K562 (cell line): ENCODE data around the gene SNX9. TPM values are rescaled to one million over a fixed set of nuclear protein-coding genes. Genes with fewer than 3 reads are reported as not detected.

ENCODE experiments used
- ATAC-seq: fragments of 200-7000 bp; cut with Tn5 transposase; 3 replicates; pipeline ENCODE4 v1.9.1; 2020; ENCODE audit warnings: moderate library complexity
- BruUV-seq: library from RNA; stranded (reverse); fragments of 400-500 nt; replicated peaks from 2 replicates; lab custom pipeline; 2021; lab: Mats Ljungman, UMichigan
- CTCF ChIA-PET: fragments of 300-600 bp; formaldehyde crosslinking; extraction: SDS; loops from one replicate; lab custom pipeline; 2021; ENCODE audit warnings: low intra/inter-chr PET ratio; lab: Yijun Ruan, JAX
- POLR2A ChIA-PET: fragments of 300-600, 350-650 bp; sonication (Branson Sonifier 250); formaldehyde crosslinking; extraction: SDS; loops from one replicate; lab custom pipeline; 2021; ENCODE audit warnings: antibody characterized with exemption, inconsistent platforms; lab: Yijun Ruan, JAX
- DNase-seq, 4 experiments: peaks; one replicate each; pipeline versions ENCODE4 v3.0.0 to v3.0.0-alpha.2; 2011 to 2018; ENCODE audit warnings: low spot score in 3 of 4, mixed read lengths in 3 of 4; ENCODE audit errors: extremely low read depth in 1 of 4
- FAIRE-seq: peaks from 2 replicates; lab custom pipeline; 2011; peaks lifted over from hg19 to GRCh38; lab: Jason Lieb, UNC
- H2AFZ ChIP-seq: 2 replicates; pipeline ENCODE4 v1.6.0; 2011; ENCODE audit warnings: low read depth, low read length, control low read depth, inconsistent platforms
- H3K27ac ChIP-seq: fragments of 200-600 bp; 3 replicates; pipeline ENCODE4 v1.8.0; 2011; ENCODE audit warnings: low read depth, mild to moderate bottlenecking, control low read depth, inconsistent platforms, low read length, moderate library complexity, mixed read lengths; ENCODE audit errors: extremely low read depth
- H3K27me3 ChIP-seq, 2 experiments: fragments of 300-600 bp in 1 of 2; 2 replicates in 1 of 2; 3 replicates in 1 of 2; pipeline versions ENCODE4 v1.6.0 to v1.8.0; 2011; ENCODE audit warnings: inconsistent platforms in 2 of 2, low read length in 2 of 2, mild to moderate bottlenecking in 1 of 2, mixed read lengths in 1 of 2, moderate library complexity in 1 of 2; ENCODE audit not compliant: control insufficient read depth in 2 of 2, insufficient read depth in 2 of 2
- H3K36me3 ChIP-seq: fragments of 300-600 bp; 3 replicates; pipeline ENCODE4 v1.8.0; 2011; ENCODE audit warnings: mild to moderate bottlenecking, low read length, inconsistent platforms; ENCODE audit not compliant: control insufficient read depth, insufficient read depth
- H3K4me1 ChIP-seq, 2 experiments: fragments of 200-600 bp in 1 of 2; replicated peaks in 1 of 2; 2 replicates in 1 of 2; 3 replicates in 1 of 2; pipeline versions ENCODE4 v1.5.1 to v1.8.0; 2011; ENCODE audit warnings: inconsistent platforms in 2 of 2, low read length in 2 of 2, mild to moderate bottlenecking in 1 of 2, mixed read lengths in 1 of 2, moderate library complexity in 1 of 2; ENCODE audit not compliant: control insufficient read depth in 2 of 2, insufficient read depth in 2 of 2
- H3K4me2 ChIP-seq: 2 replicates; pipeline ENCODE4 v1.6.1; 2011; ENCODE audit warnings: low read length, control low read depth, inconsistent platforms, mixed read lengths; ENCODE audit not compliant: insufficient read depth
- H3K4me3 ChIP-seq: fragments of 200-600 bp; sonication (generic), shearing (Covaris generic); 2 replicates; pipeline ENCODE4 v1.5.1; 2016; ENCODE audit warnings: control low read depth, inconsistent platforms
- H3K79me2 ChIP-seq: fragments of 200-600 bp; 3 replicates; pipeline ENCODE4 v1.8.0; 2011; ENCODE audit warnings: low read length, inconsistent platforms; ENCODE audit not compliant: control insufficient read depth, insufficient read depth
- H3K9ac ChIP-seq, 2 experiments: 2 replicates each; pipeline versions ENCODE4 v1.6.0 to v1.6.1; 2011; ENCODE audit warnings: low read depth in 2 of 2, low read length in 2 of 2, control low read depth in 1 of 2, inconsistent platforms in 1 of 2, mild to moderate bottlenecking in 1 of 2, mixed read lengths in 1 of 2; ENCODE audit not compliant: insufficient read depth in 1 of 2
- H3K9me1 ChIP-seq: one replicate; pipeline ENCODE4 v1.6.0; 2011; ENCODE audit warnings: inconsistent platforms, mild to moderate bottlenecking, low read length, moderate library complexity; ENCODE audit not compliant: control insufficient read depth, insufficient read depth
- H3K9me3 ChIP-seq: replicated peaks from 2 replicates; pipeline ENCODE4 v1.5.1; 2011; ENCODE audit warnings: low read depth, low read length, inconsistent platforms; ENCODE audit not compliant: control insufficient read depth, insufficient read depth
- H4K20me1 ChIP-seq: replicated peaks from 2 replicates; pipeline ENCODE4 v1.6.1; 2011; ENCODE audit warnings: low read length, inconsistent platforms, mixed read lengths; ENCODE audit not compliant: control insufficient read depth, insufficient read depth
- NBN ChIP-seq: fragments of 450-650 bp; IDR thresholded peaks from 2 replicates; pipeline ENCODE4 v1.6.1; 2016; ENCODE audit warnings: low read depth, mild to moderate bottlenecking
- PML ChIP-seq: IDR thresholded peaks from 2 replicates; pipeline ENCODE4 v1.6.1; 2012; ENCODE audit warnings: low read length, inconsistent platforms
- ZKSCAN1 ChIP-seq: fragments of 150-350 bp; IDR thresholded peaks from 2 replicates; pipeline ENCODE4 v1.6.1; 2016; ENCODE audit warnings: low read depth, low read length
- ZNF316 ChIP-seq: fragments of 450-650 bp; IDR thresholded peaks from 2 replicates; pipeline ENCODE4 v1.6.1; 2016
- ZNF445 ChIP-seq: fragments of 250-450 bp; sonication (Bioruptor Pico); IDR thresholded peaks from 2 replicates; pipeline ENCODE4 v1.4.0; 2020; ENCODE audit warnings: low read depth, mild to moderate bottlenecking, moderate library complexity
- WGBS: fragments of 100-300 bp; shearing (Covaris generic); methylation state at CpG from one replicate; pipeline ENCODE4 v1.1.6; 2016; ENCODE audit warnings: low coverage, mixed read lengths; ENCODE audit not compliant: insufficient coverage; ENCODE audit errors: missing lambda C conversion rate; 5-methylcytosine and 5-hydroxymethylcytosine counted together
- in situ Hi-C: fragments of 300-500 bp; cut with MboI; formaldehyde crosslinking; loops from 4 replicates; pipeline ENCODE4 v1.15.0; 2018; ENCODE audit warnings: inconsistent platforms, mixed read lengths
- intact Hi-C: fragments of 100-400 bp; cut with micrococcal nuclease; formaldehyde crosslinking; loops from 2 replicates; pipeline ENCODE4 v1.14.2; 2022
- polyA plus RNA-seq, 8 experiments: library from polyadenylated mRNA; depleted of rRNA in 4 of 8; stranded (reverse) in 5 of 8; unstranded in 3 of 8; fragments of >200 nt; fragmentation: Nextera tagmentation in 2 of 8; fragmentation: Illumina TruSeq in 1 of 8; extraction: Ambion mirVana in 2 of 8; extraction: Trizol in 1 of 8; gene quantifications; 2 replicates each; pipeline versions ENCODE4 v1.2.1 to v1.2.3, GENCODE V29; 2011 to 2014; ENCODE audit warnings: inconsistent platforms in 1 of 8, missing spikeins in 1 of 8
- total RNA-seq, 7 experiments: library from RNA; depleted of rRNA in 6 of 7; stranded (reverse); fragments of >200 nt in 6 of 7; fragmentation: Illumina TruSeq in 2 of 7; extraction: Trizol in 2 of 7; gene quantifications; 2 replicates each; pipeline versions ENCODE4 v1.2.1 to v1.2.3, GENCODE V29; 2011 to 2021; ENCODE audit warnings: low replicate concordance in 1 of 7
- TF ChIP-seq, protein P1 (sequence below): sonication (generic); formaldehyde crosslinking; IDR thresholded peaks from 2 replicates; pipeline ENCODE4 v1.8.1; 2023; ENCODE audit warnings: mild to moderate bottlenecking, missing genetic modification reagents

The SNX9 gene
- total and polyA plus RNA-seq, 9 of the 15 experiments (the other 6 are each of a cell fraction or from before 2014, with no cell fraction given) = 6.0 to 81.7 (median 57.1) TPM

DNA sequence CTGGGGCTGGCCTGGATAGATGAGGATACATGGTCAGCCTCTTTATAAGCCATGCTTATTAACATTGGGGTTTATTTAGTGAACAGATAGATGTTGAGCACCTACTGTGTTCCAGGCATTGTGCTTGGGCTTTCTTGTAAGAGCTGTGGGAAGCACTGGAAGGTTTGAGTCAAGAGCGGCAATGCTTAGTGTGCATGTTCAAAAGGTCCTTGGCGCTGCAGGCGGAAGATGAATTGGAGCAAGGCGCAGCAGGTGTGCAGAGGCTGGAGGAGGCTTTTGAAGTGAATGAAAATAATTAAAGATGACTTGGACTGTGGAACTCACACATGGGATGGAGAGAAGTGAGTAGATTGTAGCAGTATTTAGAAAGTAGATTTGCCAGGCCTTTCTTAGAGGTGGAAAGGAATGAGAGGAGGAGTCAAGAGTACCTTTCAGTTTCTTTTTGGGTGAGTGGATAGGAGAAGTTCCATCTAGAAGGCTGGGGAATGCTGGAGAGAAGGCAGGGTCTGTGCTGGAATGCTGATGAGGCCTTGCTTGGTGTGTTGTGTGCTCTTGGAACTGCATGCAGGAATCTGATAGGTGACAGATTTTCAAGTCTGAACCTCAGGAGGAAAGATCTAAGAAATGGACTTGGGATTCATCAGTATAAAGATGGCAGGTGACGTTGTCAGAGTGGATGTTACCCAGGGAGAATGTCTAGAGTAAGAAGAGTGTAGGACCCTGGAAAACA lies 26.4 kb downstream of the SNX9 start:
- H3K36me3 ChIP-seq = peaks cover 6% of the 10 kb centered on the region
- 71% methylated on average over 5 of the region's 5 CpGs for WGBS
- peaks cover 12% of the 10 kb centered on the region; the same call in 1 of the 2 replicates for H3K9me3 ChIP-seq
- no peaks in the 10 kb centered on the region for H3K9me1 ChIP-seq
- H3K4me1 ChIP-seq = peaks cover 21 to 54% of the 10 kb centered on the region in 2 experiments; a peak in 4 of 5 replicates
- in situ Hi-C loops (no loop called here), intact Hi-C loops (no loop called here)
- H4K20me1 ChIP-seq = peaks cover 28% of the 10 kb centered on the region
- H3K79me2 ChIP-seq = peaks cover 100% of the 10 kb centered on the region
- no TSS peak for BruUV-seq
- no peak overlapping the region for H3K9ac ChIP-seq
- H3K27ac ChIP-seq = no peak overlapping the region
- no peak for DNase-seq
- ChIA-PET CTCF (no interaction called here), POLR2A (interaction anchor here (0.9 to 13.8 kb wide), 4 partner anchors 11 to 18 kb away, joined by 3 to 149 read pairs (median 4); no protein-coding TSS in a partner anchor)
- ATAC-seq = peak; percentile 11
- H3K4me3 ChIP-seq = no peak overlapping the region
- no peaks in the 10 kb centered on the region for H3K27me3 ChIP-seq
- no peak for FAIRE-seq
- H2AFZ ChIP-seq = no peak overlapping the region
- TF ChIP-seq, protein P1, sequence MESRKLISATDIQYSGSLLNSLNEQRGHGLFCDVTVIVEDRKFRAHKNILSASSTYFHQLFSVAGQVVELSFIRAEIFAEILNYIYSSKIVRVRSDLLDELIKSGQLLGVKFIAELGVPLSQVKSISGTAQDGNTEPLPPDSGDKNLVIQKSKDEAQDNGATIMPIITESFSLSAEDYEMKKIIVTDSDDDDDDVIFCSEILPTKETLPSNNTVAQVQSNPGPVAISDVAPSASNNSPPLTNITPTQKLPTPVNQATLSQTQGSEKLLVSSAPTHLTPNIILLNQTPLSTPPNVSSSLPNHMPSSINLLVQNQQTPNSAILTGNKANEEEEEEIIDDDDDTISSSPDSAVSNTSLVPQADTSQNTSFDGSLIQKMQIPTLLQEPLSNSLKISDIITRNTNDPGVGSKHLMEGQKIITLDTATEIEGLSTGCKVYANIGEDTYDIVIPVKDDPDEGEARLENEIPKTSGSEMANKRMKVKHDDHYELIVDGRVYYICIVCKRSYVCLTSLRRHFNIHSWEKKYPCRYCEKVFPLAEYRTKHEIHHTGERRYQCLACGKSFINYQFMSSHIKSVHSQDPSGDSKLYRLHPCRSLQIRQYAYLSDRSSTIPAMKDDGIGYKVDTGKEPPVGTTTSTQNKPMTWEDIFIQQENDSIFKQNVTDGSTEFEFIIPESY (CRISPR knock-in tag) = peak; percentile 87
- TF ChIP-seq PML (0 out of 2 replicates have a peak, but pooled peaks have one; percentile 12), ZKSCAN1 (peak; percentile 82), ZNF445 (no peak), NBN (no peak), ZNF316 (0 out of 2 replicates have a peak, but pooled peaks have one; percentile 1)
- peak overlapping the region; percentile 2; the same call in 1 of the 2 replicates for H3K4me2 ChIP-seq
